ENCODE data around the gene CERS6. TPM values are rescaled to one million over a fixed set of nuclear protein-coding genes. Genes with fewer than 3 reads are reported as not detected.

Gene CERS6
- total RNA-seq, 2 donors from 2014 or later: 13.7 to 15.8 TPM

DNA sequence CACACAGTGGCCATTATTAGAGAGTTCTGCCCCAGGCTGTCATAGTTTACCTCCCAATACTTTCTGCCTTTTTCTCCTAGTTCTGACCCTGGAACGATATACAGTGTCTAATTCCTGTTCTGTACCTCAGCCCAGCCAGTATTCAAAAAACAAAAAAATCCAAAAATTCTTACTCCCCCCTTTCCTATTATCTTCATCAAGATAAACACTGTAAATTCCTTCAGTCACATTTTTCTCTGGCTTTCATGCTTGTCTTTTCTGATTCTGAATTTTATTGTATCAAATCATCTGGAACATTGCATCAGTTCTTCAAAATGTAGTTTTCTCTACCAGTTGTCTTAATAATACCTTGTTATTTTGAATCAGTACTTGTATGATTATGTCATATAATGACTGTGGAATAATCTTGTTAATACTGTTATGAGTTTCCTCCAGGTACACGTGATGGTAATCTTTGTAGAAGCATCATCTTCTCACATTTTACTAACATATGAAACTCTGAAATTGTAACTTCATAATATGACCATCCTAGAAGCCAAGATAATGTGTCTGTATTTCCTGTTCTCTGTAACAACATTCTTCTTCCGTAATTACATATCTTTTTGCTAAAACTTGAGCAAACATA is 267.3 kb downstream of the CERS6 start:
- Histone ChIP-seq H3K4me3 (no peak overlapping the region), H3K27me3 (replicated peaks; ENCODE audit: insufficient read depth) (no peaks in the 10 kb centered on the region), H3K36me3 (no peaks in the 10 kb centered on the region), H3K4me1 (ENCODE audit: control insufficient read depth in 1 of 2, low read depth in 2 of 2) (no peaks in the 10 kb centered on the region), H3K9me3 (no peaks in the 10 kb centered on the region), H3K27ac (no peak overlapping the region)
- no peak for ATAC-seq (ENCODE audit: insufficient number of reproducible peaks, low FRiP score, low read depth)
- DNase-seq (ENCODE audit: low spot score): no peak
- TF ChIP-seq CTCF (IDR thresholded peaks at IDR 0.05): no peak

DNA sequence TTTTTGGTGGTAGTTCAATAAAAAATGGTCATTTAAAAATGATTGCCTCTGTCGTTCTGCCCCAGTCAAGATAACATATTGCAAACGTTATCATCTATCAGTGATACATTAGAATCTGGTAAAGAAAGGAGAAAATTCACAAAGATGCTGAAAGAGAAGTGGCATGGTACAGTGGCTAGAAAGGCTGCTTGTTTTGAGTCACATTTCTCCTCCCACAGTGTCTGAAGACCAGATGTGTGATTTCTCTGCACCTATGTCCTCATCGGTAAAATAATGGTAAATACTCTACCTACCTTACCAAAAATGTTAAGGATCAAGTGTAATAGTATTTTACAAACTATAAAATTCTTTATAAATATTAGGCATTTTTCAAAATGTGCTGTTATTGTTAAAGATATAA is 270.3 kb downstream of the CERS6 start:
- Histone ChIP-seq H3K27me3 (replicated peaks; ENCODE audit: insufficient read depth) (no peaks in the 10 kb centered on the region), H3K9me3 (no peaks in the 10 kb centered on the region)

DNA sequence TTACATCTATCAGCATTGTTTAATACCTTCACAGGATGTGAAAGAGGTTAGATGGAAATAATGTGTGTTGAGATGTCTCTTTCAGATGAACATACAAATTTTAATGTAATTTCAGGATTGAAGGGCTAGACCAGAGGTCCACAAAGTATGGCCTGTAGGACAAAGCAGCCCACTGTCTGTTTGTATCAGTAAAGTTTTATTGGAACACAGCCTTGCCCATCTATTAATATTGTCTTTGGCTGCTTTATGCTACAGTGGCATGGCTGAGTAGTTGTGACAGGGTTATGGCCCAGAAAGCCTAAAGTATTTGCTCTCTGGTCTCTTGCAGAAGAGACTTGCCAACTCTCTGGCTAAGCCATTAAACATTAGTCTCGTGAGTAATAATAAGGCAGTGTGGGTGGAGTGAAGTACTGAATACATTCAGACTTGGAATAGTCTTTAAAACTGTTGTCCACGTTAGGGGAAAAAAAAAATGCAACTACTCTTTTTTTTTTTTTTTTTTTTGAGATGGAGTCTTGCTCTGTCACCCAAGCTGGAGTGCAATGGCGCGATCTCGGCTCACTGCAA is 271.9 kb downstream of the CERS6 start:
- H3K4me1 ChIP-seq (ENCODE audit: control insufficient read depth in 1 of 2, low read depth in 2 of 2): no peaks in the 10 kb centered on the region
- no peak overlapping the region for H3K4me3 ChIP-seq
- no peak for ATAC-seq (ENCODE audit: insufficient number of reproducible peaks, low FRiP score, low read depth)
- TF ChIP-seq CTCF (IDR thresholded peaks at IDR 0.05): no peak
- no peak overlapping the region for H3K27ac ChIP-seq
- H3K27me3 ChIP-seq (replicated peaks; ENCODE audit: insufficient read depth): no peaks in the 10 kb centered on the region
- no peaks in the 10 kb centered on the region for H3K36me3 ChIP-seq
- no peak for DNase-seq (ENCODE audit: low spot score)
- no peaks in the 10 kb centered on the region for H3K9me3 ChIP-seq

More for the DNA sequence above, 270.3 kb downstream of the CERS6 start:
- Histone ChIP-seq H3K4me1 (ENCODE audit: control insufficient read depth in 1 of 2, low read depth in 2 of 2) (no peaks in the 10 kb centered on the region), H3K36me3 (no peaks in the 10 kb centered on the region), H3K4me3 (no peak overlapping the region), H3K27ac (no peak overlapping the region)
- DNase-seq (ENCODE audit: low spot score) (no peak), ATAC-seq (ENCODE audit: insufficient number of reproducible peaks, low FRiP score, low read depth) (no peak)
- TF ChIP-seq CTCF (IDR thresholded peaks at IDR 0.05): no peak

DNA sequence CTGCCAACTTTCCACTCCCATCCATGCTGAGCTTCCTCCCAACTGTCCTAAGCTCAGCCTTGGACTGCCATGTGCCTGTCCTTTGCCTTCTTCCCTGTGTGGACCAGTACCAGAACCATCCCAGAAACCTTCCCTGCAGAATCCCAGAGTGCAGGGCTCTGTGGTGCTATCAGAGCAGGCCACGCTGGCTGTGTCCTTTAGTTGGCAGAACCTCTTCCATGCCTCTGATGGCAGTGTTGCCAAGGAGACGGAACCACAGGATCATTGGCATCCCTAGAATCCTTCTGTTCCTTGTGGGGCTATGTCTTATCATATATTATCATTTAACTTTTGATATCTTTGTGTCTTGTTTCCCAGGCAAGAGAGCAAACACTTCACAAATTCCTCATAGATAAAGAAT is 273.4 kb downstream of the CERS6 start:
- Histone ChIP-seq H3K36me3 (no peaks in the 10 kb centered on the region), H3K4me3 (no peak overlapping the region), H3K27ac (no peak overlapping the region), H3K9me3 (no peaks in the 10 kb centered on the region), H3K27me3 (replicated peaks; ENCODE audit: insufficient read depth) (no peaks in the 10 kb centered on the region), H3K4me1 (ENCODE audit: control insufficient read depth in 1 of 2, low read depth in 2 of 2) (no peaks in the 10 kb centered on the region)
- no peak for DNase-seq (ENCODE audit: low spot score)
- ATAC-seq (ENCODE audit: insufficient number of reproducible peaks, low FRiP score, low read depth): no peak
- no peak for TF ChIP-seq CTCF (IDR thresholded peaks at IDR 0.05)

DNA sequence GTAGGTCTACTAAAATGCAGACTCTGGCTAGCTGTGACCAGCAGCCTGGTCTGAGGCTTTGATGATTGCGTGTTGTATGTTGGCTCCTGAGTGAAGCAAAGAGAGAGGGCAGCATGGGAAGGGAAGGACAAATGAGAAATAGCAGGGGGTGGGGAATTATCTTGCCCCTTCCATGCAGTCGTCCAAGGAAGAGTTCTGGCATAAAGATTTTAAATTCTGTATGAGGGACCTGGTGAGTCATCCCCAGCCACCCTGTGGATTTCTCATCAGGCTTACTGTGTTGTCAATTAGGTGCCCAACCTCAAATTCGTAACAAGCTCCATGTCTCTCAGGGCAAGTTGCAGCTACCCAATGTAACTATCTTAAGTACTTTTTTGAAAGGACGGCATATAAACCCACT is 274.3 kb downstream of the CERS6 start:
- no peak for ATAC-seq (ENCODE audit: insufficient number of reproducible peaks, low FRiP score, low read depth)
- Histone ChIP-seq H3K36me3 (no peaks in the 10 kb centered on the region), H3K4me3 (no peak overlapping the region), H3K27me3 (replicated peaks; ENCODE audit: insufficient read depth) (no peaks in the 10 kb centered on the region), H3K9me3 (no peaks in the 10 kb centered on the region), H3K4me1 (ENCODE audit: control insufficient read depth in 1 of 2, low read depth in 2 of 2) (no peaks in the 10 kb centered on the region), H3K27ac (no peak overlapping the region)
- no peak for DNase-seq (ENCODE audit: low spot score)
- no peak for TF ChIP-seq CTCF (IDR thresholded peaks at IDR 0.05)
